Cardiac septum (tissue), 1 donor: ENCODE results near the gene SNAP47. TPM values are rescaled to one million over a fixed set of nuclear protein-coding genes. Genes with fewer than 3 reads are reported as not detected.

Experiments
- DNase-seq: peaks from one replicate; pipeline ENCODE4 v3.0.0-alpha.2; 2020; ENCODE audit warnings: low spot score
- intact Hi-C: fragments of 100-400 bp; cut with DNase I; formaldehyde crosslinking; loops from one replicate; pipeline ENCODE4 v1.14.0; 2022
- total RNA-seq: library from RNA; stranded (reverse); fragmentation: NEBNext Ultra II Directional; extraction: Animal tissue kit (Norgen Biotek cat#: 25700); gene quantifications from one replicate; pipeline ENCODE4 v1.2.1, GENCODE V29; 2021
- donor health status: DM: no; HTN: no; CAD: no.

Gene SNAP47
- total RNA-seq, 1 donor from 2014 or later = 44.0 TPM

GRCh38 chr1:227809026-227809425 lies 73.8 kb downstream of the SNAP47 start:
- intact Hi-C loops = no loop called here

DNA sequence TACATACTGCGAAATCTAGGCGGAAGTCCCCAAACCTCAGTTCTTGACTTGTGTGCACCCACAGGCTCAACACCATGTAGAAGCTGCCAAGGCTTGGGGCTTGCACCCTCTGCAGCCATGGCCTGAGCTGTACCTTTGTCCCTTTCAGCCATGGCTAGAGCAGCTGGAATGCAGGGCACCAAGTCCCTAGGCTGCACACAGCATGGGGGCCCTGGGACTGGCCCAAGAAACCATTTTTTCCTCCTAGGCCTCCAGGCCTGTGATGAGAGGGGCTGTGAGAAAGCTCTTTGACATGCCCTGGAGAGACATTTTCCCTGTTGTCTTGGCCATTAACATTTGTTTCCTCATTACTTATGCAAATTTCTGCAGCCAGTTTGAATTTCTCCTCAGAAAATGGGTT lies 78.7 kb downstream of the SNAP47 start:
- no peak for DNase-seq
- intact Hi-C loops = no loop called here

More at GRCh38 chr1:227809026-227809425, 73.8 kb downstream of the SNAP47 start:
- no peak for DNase-seq

DNA sequence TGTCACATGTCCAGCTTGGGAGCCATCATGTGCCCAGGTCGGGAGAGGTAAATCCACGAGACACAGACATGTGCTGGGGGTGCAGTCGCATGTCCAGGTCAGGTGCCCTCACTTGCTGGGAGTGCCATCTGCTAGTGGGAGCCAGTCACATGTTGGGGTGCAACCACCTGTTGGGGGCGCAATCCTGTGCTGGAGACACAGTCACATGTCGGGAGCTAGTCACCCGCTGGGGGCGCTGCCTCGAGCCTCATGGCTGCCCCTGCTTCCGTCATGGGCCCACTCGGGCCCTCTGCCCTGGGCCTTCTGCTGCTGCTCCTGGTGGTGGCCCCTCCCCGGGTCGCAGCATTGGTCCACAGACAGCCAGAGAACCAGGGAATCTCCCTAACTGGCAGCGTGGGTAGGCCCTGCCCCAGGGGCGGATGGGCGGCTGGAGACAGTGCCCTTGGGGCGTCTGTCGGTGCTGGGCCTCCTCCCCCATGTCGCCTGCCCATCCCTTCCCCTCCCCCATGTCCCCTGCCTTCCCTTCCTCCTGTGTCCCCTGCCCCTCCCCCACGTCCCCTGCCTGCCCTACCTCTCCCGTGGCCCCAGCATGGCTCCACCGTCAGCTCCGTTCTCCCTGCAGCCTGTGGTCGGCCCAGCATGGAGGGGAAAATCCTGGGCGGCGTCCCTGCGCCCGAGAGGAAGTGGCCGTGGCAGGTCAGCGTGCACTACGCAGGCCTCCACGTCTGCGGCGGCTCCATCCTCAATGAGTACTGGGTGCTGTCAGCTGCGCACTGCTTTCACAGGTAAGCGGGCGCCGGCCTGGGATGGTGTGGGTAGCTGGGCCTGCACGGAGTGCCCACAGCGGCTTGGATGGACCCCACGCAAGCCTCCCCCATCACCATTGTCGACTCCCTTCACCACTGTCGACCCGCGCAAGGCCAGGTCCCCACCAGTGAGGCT lies 80.5 kb downstream of the SNAP47 start, which contains the start of gene PRSS38:
Gene PRSS38 (plus strand): TSS at position 208 of the 942 bp plus-strand sequence. CDS start 42 bp downstream, at position 250.
- intact Hi-C loops = no loop called here
- DNase-seq = no peak

DNA sequence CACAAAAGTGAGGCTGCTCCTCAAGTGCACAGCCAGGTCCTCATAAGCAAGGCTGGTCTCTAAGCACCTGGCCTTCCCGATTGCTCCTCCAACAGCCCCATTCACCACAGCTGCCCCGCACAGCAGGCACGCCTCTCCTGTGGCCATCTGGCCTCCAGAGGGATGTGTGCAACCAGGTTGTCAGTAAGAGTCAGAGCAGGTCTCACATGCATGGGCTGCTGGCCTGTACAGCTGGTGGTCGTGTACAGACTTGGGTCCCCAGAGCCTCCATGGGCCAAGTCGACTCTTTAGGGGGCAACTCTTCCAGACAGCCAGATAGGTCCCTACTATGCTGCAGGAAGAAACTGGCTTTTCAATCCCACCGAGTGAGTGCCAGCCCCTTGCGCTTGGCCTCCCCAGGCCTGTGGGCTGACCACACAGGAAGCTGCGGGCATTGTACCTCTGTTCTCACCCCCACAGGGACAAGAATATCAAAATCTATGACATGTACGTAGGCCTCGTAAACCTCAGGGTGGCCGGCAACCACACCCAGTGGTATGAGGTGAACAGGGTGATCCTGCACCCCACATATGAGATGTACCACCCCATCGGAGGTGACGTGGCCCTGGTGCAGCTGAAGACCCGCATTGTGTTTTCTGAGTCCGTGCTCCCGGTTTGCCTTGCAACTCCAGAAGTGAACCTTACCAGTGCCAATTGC lies 81.7 kb downstream of the SNAP47 start:
- intact Hi-C loops = no loop called here
- DNase-seq = no peak

GRCh38 chr1:227823537-227823936 lies 88.3 kb downstream of the SNAP47 start:
- intact Hi-C loops = no loop called here
- no peak for DNase-seq

GRCh38 chr1:227824204-227824603 lies 89.0 kb downstream of the SNAP47 start:
- intact Hi-C loops = no loop called here
- DNase-seq = no peak

- no peak for DNase-seq
Observed at GRCh38 chr1:227828786-227829185, 93.6 kb downstream of the SNAP47 start.

More at GRCh38 chr1:227828786-227829185, 93.6 kb downstream of the SNAP47 start:
- intact Hi-C loops = no loop called here

Other genes starting within 250 kb of the SNAP47 start
- 4.5 TPM for gene ZNF678, start 171.9 kb upstream of the SNAP47 start, total RNA-seq
- 10.7 TPM for gene JMJD4, start 133 bp upstream of the SNAP47 start, total RNA-seq
- not detected for gene PRSS38, start 80.2 kb downstream of the SNAP47 start, total RNA-seq
- gene WNT9A, start 212.5 kb downstream of the SNAP47 start, total RNA-seq = 6.5 TPM